HCT116 (cell line): ENCODE data around the gene ZNF792.

Experiments used
- CTCF ChIP-seq, 3 experiments: fragments of 200-600 bp in 1 of 3; sonication (generic) in 1 of 3; IDR thresholded peaks in 2 of 3; conservative IDR thresholded peaks in 1 of 3; 2 replicates each; pipeline ENCODE4 v1.5.1; 2012 to 2017; ENCODE audit warnings: low read depth in 2 of 3, low read length in 2 of 3, antibody characterized with exemption in 1 of 3, borderline replicate concordance in 1 of 3, control low read depth in 1 of 3, mild to moderate bottlenecking in 1 of 3, mixed read lengths in 1 of 3, mixed run types in 1 of 3, moderate library complexity in 1 of 3; ENCODE audit not compliant: insufficient read depth in 1 of 3
- EZH2 ChIP-seq: fragments of 200-600 bp; sonication (generic); IDR thresholded peaks from 2 replicates; pipeline ENCODE4 v1.6.1; 2017; ENCODE audit warnings: antibody characterized with exemption, mixed run types
- JUND ChIP-seq: IDR thresholded peaks from 2 replicates; pipeline ENCODE4 v1.6.1; 2012

GRCh38 chr19:35011737-35012682 lies 48.0 kb upstream of the ZNF792 start:
- no peak for TF ChIP-seq CTCF (IDR thresholded peaks at IDR 0.05 in 2 of 3, conservative IDR thresholded peaks at IDR 0.05 in 1 of 3; ENCODE audit: borderline replicate concordance in 1 of 3, insufficient read depth in 1 of 3, low read depth in 2 of 3, low read length in 2 of 3)
- no peak for TF ChIP-seq JUND
- TF ChIP-seq EZH2, result no peak
